ENCODE results near the gene RORC.
A peak's percentile ranks its signal among the peaks of the same experiment; 100 is the strongest.

RORC gene

DNA sequence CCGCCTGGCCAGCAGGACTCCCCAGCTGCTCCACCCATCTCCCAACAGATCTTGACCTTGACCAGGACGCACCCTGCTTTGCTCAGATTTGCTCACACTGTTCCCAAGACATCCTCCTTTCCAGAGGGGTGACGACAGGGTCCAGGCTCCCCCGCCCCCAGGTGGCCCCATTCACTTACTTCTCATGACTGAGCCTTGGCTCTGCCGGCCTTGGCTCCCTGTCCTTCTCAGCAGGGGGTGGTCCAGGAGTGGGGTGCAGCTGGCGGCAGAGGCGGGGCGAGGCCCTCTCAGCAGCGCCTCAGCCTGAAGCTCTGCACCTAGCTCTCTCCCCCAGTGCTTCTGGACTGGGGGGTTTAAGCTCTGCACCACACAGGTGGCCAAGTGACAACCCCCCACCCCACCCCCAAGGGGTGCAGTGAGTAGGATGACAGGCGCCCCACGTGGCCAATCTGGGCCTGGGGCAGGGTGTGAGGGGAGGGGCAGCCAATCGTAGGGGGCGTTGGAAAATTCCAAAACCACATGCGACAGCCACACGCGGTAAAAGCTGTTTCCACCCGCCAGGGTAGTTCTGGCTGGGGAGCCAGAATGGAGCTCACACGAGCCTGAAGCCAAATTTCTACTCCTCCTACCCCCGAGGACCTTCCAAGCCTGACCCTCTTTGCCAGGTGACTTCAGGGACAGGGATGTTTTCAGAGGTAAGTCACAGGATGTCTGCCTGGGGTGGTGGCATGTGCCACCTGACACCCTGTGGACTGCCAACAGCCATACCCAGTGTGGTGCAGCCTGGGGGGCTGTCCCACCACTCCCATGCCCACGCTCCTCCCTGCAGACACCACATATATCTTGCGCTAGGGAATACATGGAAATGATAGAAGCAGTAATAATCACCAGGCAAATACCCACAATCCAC, 5.6 kb downstream of the RORC start:
- peak; percentile 54 for DNase-seq

DNA sequence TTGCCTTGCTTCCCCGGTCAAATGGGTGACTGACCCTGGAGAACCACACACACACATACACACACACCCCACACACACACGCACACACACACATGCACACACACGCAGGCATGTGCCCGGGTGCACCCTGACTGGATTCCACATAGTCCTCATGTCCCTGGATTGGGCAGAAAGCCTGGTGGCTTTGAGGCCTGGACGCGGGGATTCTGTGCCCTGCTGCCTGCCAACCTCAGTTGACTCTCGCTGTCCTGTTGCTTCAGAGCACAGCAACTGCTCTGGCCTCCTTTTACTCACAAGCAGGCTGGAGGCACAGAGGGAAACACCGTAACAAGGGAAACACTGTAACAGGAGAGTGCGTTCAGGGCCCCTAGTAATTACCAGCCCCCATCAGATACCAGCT, 6.4 kb downstream of the RORC start:
- DNase-seq, result no peak

DNA sequence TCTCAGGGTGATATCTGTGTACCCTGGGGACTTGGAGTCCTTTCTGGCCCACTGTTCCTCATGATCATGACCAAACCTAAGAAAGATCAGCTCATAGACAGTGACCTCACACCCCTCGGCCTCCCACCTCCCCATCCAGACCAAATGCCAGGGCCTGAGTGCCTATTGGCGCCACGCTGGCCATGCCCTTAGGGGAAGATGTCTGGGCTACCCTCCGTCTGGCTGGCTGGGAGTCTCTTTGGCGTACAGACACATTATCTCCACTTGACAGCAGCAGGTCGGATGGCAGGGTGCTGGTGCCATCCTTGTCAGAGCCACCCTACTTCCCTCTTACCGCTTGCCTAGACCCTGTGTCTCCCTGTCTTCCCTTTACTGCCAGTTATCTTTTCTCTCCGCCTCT, 8.4 kb downstream of the RORC start:
- DNase-seq, result no peak

DNA sequence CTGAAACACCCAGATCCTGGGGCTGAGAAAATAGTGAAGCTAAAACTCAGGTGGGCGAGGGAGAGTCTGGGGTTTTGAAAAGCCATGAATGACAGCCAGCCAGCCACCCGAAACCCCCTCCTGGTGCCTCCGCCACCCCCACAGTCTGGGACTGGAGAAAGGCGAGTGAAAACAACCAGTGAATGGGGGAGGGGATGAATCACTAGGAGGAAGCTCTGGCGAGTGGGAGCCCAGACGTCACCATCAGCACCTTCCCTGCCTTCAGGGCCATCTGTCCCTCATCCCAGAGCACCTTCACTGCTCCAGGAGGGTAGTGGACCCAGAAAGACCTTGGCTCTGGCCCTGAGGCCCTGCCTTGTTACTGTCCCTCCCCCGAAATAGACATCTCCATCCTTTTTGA, 9.2 kb downstream of the RORC start:
- no peak for DNase-seq

DNA sequence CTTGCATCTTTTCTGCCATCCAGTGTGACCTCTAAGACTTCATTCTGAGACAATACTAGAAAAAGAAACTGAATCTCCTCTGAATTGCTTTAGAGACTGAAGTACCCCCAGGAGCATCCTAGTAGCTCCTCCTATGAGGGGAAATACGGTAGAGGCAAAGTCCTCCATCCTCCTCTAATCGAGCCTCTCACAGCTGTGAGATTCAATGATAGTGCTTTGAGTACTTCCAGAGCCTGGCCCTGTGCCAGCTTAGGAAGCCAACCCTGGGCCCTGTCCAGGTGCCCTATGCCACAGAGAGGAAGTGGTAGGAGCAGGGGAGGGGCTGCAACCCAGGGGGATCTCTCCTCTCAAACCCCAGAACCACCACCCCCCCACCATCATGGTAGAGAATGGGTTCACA, 10.7 kb downstream of the RORC start:
- DNase-seq, result no peak

DNA sequence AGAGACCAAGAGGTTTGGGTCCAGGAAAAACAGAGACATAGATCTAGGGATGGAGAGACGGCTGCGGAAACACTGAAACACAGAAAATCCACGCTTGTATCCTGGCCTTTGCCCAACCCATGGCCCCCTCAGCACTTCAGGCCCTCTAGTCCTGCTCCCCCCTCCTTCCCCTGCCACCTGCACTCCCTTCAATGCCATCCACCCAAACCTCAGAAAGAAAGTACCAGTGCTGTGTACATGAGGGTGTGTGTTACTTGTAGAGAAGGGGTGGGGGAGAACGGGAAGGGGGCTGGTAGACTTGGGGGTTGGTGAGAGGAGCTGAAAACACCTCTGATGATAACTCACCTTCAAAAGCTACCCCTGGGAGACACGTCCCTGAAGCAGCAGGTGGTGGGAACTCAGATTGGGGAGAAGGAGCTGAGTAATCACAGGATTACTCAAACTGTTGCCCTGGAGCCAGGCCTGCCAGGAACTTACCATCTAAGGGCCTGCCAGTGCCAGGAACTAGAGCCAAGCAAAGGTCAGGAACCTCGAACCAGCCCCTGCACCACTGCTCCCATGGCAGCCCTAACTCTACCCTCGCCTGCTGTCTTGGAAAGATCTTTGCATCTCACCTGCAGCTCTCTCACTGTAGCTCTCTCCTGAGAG, 11.5 kb downstream of the RORC start:
- no peak for DNase-seq

DNA sequence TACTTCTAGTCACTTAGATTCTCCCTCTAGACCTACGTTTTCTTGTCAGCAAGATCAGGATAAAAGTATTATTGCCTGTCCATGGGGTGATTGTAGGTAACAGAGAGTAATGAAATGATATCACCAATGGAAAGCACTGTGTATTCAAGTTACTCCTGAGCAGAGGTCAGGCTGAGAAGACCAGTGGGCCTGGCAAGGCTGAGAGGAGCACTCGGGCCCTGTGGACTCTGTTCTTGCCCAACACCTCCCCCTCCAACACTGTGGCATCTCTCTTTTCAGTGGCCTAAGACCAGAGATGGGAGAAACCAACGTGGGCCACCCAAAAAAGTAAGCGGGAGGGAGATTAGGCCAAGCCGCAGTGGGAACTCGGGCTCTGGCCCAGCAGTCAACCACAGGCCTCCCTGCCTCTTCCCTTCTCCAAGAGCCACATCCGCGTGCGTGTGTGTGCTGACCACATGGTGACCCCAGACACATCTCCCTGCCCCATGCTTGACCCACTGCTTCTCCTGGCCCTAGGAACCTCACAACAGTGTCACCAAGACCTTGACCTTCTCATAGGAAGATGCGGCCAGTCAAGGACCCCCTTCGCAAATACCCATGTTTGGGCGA, 12.3 kb downstream of the RORC start:
- DNase-seq, result no peak

DNA sequence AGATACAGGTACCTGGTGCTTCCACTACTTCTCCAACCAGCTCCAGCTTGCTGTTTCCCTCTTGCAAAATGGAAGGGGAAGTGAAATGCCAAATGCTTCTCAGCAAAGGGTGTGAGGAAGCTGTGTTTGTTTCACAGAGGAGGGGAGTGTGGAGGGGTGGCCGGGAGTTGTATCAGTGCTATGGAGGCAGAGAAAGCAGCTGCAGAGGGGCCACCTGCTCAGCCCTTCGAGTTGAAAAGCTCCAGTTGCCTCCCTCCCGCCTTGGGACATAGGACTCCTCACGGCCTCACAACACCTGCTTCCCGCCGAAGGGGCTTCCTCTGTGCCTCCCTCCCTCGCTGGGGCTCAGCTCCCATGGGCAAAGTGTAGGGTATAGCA, 14.3 kb downstream of the RORC start:
- DNase-seq, result no peak

DNA sequence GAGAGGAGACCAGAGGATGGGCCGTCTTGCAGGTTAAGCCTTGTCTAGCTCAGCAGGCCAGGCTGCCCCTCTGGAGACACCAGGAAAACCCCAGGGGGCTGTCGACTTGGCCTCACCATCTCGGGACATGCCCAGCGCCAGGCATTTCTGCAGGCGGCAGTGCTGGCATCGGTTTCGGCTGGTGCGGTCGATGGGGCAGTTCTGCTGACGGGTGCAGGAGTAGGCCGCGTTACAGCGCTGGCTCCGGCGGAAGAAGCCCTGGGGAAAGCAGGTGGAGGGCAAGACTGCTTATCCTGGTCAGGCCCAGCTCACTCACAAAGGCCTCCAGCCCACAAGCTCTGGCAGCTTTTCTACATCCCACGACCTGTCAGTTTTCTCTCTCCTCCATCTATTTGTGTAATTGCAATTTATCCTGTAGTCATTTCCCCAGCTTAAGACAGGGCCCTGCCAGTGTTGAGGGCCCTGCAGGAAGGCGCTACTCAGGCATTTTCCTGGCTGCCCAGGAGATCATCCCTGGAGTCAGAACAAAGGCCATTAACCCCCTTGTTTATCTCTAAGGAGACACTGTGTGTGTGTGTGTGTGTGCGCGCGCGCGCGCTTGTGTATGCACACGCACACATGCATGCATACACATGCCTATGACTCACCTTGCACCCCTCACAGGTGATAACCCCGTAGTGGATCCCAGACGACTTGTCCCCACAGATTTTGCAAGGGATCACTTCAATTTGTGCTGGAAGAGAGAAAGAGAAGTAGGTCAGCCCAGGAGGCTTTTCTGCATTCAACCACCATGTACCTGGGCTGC, 14.9 kb downstream of the RORC start:
- no peak for DNase-seq

DNA sequence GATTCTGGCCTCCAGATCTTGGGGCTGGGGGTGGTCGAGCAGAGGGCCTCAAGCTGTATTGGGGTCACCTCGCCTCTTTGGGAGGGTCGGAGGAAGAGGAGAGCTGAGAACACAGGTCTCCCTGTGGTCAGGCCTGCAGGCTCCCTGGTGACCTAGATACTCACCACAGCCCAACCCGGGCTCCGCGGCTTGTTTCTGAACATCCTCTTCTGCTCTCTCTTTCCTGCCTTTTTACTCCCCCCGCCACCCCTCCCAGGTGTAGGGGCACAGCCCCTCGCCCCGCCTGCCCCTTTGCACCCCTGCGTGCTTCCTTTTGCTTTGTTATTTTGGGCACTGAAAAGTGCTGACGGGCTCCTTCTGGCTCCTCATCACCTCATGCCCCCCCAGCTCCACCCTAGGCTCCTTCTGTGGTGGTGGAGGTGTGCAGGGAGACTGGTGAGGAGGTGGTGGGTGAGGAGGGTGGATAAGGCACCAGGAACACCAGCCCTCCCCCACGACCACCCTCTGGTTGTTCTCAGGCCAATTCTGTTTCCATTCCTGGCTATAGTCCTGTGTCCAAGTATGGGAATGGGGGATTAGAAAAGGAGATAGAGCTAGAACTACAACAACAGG, 15.8 kb downstream of the RORC start:
- DNase-seq, result no peak

DNA sequence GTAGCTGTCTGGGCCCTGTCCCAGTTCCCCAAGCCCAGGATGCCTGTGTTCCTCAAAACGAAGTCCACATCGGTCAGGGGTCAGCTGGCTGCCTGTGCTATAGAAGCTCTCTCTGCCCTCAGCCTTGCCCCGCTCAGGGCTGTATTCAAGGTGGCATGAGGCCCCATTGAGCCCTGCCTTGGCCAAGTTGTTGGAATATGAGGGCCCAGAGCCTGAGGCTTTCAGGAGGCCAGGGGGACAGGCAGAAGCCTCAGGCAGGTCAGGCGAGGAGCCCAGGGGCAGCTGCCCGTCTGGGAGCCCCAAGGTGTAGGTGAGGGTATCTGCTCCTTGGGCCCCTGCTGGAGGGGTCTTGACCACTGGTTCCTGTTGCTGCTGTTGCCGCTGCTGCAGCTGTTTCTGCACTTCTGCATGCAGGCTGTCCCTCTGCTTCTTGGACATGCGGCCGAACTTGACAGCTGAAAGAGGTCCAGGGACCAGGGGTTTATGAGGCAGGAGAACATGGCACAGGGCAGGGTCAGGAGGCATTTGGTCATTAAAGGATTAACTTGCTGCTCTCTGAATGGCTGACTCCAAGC, 16.5 kb downstream of the RORC start:
- no peak for DNase-seq

DNA sequence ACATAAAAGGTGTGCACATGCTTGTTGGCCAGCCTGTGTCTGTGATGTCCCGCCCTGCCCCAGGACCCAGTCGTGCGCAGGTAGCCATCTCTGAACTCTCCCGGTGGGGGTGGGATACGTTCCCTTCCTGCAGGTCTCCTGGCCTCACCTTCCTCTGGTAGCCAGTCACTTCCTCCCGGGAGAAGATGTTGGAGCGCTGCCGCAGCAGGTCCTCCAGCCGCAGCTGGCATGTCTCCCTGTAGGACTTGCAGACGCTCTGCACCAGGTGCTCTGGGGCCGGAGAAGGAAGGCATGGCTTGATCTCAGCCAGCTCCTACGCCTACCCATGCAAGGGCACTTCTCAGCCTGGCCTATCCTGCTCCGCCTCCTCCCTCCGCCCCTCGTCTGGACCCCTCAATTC, 17.2 kb downstream of the RORC start:
- DNase-seq, result no peak

DNA sequence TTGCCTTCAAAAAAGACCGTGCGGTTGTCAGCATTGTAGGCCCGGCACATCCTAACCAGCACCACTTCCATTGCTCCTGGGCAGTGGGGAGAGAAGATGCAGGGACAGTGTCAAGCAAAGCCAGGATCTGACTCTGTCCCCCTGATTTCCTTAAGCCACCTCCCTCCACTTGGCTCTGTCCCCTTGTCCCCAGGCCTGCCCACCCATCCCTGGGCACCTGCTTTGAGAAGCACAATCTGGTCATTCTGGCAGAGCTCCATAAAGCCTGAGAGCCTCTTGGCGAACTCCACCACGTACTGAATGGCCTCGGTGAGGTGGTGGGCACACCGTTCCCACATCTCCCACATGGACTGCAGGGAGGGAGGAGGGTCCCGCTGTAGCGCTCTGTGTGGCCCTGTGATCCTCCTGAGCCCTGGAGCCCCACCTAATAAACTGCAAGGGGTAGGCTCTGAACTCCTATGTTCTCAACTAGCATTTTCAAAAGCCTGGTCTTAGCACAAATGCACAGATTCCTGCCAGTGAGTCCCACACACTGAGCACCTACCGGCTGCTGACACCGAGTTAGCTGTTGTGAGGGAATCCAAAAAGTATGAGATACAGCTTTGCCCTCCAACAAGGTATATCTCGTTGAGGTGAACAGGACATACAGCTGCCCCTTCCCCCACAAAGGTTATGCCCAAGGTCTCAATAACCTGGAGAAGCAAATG, 18.2 kb downstream of the RORC start:
- no peak for DNase-seq

DNA sequence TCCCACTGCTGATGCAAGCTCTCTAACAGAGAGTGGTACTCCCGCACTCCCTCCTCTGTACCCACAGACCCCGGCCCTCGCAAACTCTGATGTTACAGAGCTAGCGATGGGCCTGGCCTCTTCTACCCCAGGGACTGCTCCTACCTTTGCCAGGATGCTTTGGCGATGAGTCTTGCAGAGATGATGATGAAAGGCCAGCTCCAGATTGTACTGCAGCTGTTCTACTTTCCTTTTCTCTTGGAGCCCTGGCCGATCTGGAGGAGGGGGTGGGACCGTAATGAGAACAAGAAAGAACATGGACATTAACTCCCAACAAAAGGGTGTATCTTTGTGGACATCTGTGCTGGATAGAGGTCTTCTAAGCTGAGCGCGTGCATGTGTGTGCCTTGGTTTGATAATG, 20.4 kb downstream of the RORC start:
- no peak for DNase-seq

DNA sequence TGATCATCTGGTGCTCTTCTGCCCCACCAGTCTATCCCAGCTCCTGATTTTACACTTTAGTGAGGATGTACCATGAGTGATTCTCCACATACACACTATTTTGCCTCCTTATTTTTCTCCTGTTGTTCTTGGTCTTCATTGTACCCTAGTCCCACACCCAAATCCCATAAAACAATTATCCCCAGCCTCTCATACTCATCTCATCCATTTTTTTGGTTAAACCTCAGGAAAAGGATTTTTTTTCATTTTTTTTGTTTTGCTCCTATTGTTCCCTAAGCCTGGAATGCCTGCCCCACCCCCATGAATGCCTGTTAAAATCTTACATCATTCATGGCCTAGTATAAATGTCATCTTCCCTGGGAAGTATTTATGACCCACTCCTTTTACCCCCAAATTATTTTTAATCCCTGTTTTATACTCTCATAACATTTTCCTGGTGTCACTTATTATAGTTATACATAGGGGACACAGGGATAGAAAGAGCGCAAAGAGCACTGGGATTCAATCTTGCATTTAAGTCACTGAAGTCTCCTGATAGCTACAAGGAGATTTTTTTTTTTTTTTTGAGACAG, 21.5 kb downstream of the RORC start:
- no peak for DNase-seq

DNA sequence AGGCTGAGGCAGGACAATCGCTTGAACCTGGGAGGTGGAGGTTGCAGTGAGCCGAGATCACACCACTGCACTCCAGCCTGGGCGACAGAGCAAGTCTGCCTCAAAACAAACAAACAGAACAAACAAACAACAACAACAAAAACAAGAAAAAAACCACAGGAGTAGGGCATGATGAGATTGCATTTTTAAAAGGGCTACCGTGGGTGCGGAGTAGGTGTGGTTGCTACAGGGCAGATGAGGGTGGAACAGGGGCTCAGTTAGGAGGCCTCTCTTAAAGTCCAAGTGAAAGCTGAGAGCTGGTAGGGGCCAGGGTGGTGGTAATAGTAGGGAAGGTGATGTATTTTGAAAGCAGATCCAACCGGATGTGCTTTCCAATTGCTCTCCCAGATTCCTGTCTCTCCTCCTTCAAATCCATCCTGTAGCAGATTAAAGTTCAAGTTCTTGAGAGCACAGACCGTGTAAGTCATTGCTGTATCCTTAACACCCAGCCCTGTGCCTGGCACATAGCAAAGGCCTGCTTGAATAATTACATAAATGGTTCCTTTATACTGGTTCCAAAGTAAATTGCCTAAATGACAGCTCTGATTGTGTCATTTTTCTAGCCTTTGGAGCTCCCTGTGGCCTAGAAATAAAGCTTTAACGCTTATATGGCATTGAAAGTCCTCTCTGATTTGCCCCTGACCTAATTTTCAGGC, 22.2 kb downstream of the RORC start:
- DNase-seq, result no peak

DNA sequence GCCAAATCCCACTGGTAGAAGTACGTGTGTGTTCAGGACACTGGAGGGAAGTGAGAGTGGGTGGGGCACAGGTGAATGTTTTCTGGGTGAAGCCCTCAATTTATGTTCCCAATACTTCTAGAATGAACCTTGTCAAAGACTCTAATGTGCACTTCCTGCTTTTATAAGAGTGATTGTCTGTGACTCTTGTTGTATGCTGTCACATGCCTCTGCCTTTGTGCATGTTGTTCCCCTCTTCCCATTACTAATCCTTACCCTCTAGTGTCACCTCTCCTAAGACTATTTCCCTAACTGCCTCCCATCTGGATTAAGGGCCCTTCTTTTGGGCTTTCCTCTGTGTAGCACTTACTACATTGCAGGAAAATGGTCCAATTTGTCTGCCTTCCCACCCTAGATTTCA, 23.8 kb downstream of the RORC start:
- DNase-seq, result no peak

DNA sequence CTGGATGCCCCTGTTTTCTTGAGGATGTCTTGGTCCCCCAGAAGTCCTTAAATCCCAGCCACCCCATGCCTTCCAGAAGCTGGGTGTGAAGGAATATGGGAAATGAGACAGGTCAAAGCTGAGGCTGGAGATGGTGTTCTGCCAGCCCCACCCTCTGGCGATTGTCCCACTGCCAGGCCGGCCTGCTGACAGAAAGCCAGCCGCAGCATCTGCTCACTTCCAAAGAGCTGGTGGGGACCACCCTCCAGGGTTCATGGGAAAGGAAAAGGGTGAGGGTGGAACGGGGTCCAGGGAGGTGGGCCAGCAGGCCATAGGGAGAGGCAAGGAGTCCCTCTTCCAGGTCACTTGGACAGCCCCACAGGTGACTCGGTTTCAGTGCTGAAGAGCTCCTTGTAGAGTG, 24.5 kb downstream of the RORC start:
- no peak for DNase-seq

DNA sequence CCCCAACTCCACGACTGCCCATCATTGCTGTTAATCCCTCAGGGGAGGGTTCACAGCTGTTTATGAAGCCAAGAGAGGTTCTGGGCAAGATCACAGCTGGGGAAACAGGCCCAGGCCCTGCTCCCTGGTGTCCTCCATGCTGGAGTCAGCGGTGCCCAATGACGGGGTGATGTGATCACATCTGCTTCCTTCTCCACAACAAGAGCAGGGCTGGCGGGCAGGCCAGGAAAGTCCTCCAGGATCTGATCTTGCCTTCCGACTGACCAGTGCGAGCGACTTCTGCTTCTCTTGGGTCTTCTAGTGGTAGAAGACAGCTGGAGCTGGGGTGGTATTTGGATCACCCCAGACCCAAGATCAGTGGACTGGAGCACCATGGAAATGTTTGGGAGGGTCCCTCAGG, 25.4 kb downstream of the RORC start:
- DNase-seq, result no peak

DNA sequence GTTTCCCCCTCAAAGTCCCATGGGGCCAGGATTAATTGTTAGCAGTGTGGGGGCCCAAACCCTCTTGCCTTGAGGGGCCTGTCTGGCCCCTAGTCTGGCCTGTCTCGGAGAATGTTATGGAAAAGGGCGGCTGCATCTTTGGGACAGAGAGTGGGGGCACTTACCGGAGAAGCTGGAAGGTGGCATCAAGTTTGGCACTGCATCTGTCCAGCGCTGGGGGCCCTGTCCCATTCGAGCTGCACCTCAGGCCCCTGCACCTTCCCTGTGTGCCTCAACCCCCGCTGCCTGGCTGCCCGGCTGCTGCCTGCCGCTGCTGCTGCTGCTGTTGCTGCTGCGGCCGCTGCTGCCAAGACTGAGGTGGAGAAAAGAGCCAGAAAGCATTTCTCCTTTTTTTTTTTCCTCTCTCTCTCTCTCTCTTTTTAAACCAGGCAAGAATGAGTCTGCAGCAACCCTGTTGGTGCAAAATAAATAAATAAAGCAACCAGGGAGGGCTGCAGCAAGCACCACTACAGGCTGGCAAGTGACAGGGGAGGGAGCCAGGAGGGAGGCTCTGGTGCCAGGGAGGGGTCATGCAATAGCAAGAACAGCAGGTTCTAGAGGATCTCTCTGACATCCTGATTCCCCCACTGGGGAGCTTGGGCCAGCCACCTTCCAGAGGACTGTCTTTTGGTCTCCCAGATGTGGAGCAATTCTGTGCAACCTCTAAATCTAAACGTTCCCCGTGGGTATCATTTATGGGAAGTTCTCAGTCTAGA, 26.4 kb downstream of the RORC start, which contains the start of gene LINGO4:
Gene LINGO4, minus strand, starts transcription at position 354 of the 755 bp plus-strand sequence. CDS start 2,715 bp downstream, outside the sequence.
- no peak for DNase-seq

Measured in activated T-cell treated with anti-CD3 and anti-CD28 coated beads, Interleukin-2, amount 50 U/mL, for 1 hour (primary cell).